Effector memory CD4-positive, alpha-beta T cell (primary cell): Measurements from ENCODE around the gene CNIH3.

Experiments
- DNase-seq, 3 donors: peaks; one replicate each; pipeline ENCODE4 v3.0.0-alpha.2; 2020
- H3K27ac ChIP-seq: 2 replicates; pipeline ENCODE4 v1.7.0; 2013; ENCODE audit warnings: mild to moderate bottlenecking, low read length, moderate library complexity; ENCODE audit not compliant: insufficient read depth, poor library complexity, severe bottlenecking
- H3K27me3 ChIP-seq: replicated peaks from 2 replicates; pipeline ENCODE4 v1.7.0; 2013; ENCODE audit warnings: mild to moderate bottlenecking, low read length; ENCODE audit not compliant: insufficient read depth, control insufficient read depth, poor library complexity, severe bottlenecking
- H3K36me3 ChIP-seq: 2 replicates; pipeline ENCODE4 v1.7.0; 2013; ENCODE audit warnings: mild to moderate bottlenecking, low read length, moderate library complexity; ENCODE audit not compliant: control insufficient read depth, insufficient read depth
- H3K4me1 ChIP-seq: 2 replicates; pipeline ENCODE4 v1.7.0; 2013; ENCODE audit warnings: low read length, mild to moderate bottlenecking; ENCODE audit not compliant: control insufficient read depth, insufficient read depth, poor library complexity, severe bottlenecking
- H3K4me3 ChIP-seq: 2 replicates; pipeline ENCODE4 v1.7.0; 2013; ENCODE audit warnings: low read length, low read depth, mild to moderate bottlenecking; ENCODE audit not compliant: insufficient read depth, poor library complexity, severe bottlenecking
- H3K9me3 ChIP-seq: 2 replicates; pipeline ENCODE4 v1.7.0; 2013; ENCODE audit warnings: mild to moderate bottlenecking, low read length, moderate library complexity; ENCODE audit not compliant: control insufficient read depth

Gene CNIH3

GRCh38 chr1:224623743-224624333 lies 7.7 kb downstream of the CNIH3 start:
- Histone ChIP-seq H3K4me1 (peaks cover 25% of the 10 kb centered on the region), H3K9me3 (no peaks in the 10 kb centered on the region), H3K4me3 (peak overlapping the region; percentile 9), H3K27ac (peak overlapping the region; percentile 54), H3K27me3 (no peaks in the 10 kb centered on the region), H3K36me3 (no peaks in the 10 kb centered on the region)
- DNase-seq, result peak; percentile 66 to 74 (median 72)

GRCh38 chr1:224624432-224624831 lies 8.3 kb downstream of the CNIH3 start:
- Histone ChIP-seq H3K27me3 (no peaks in the 10 kb centered on the region), H3K9me3 (no peaks in the 10 kb centered on the region), H3K4me1 (peaks cover 25% of the 10 kb centered on the region), H3K36me3 (no peaks in the 10 kb centered on the region), H3K27ac (peak overlapping the region; percentile 54), H3K4me3 (peak overlapping the region; percentile 9)
- no peak for DNase-seq

DNA sequence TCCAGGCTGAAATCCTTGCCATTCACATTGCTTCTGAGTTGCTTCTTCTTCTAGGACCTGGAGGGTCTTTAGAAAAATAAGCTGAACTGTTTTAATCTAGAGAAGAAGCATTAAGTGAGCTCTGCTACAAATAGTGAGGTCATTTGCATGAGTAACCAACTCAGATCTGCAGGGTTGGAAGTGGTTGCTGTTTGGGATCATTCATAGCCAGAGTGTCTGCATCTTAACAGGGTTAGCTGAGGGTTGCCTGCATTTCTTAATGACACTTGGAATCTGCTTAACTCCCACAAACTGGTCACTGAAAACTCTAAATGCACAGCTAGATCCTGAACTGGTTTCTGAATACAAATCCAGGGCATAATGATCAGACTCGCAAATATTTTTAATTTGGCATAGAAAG lies 9.9 kb downstream of the CNIH3 start:
- Histone ChIP-seq H3K27me3 (no peaks in the 10 kb centered on the region), H3K4me1 (peaks cover 25% of the 10 kb centered on the region), H3K9me3 (no peaks in the 10 kb centered on the region), H3K36me3 (no peaks in the 10 kb centered on the region), H3K4me3 (no peak overlapping the region), H3K27ac (no peak overlapping the region)
- DNase-seq, result no peak

DNA sequence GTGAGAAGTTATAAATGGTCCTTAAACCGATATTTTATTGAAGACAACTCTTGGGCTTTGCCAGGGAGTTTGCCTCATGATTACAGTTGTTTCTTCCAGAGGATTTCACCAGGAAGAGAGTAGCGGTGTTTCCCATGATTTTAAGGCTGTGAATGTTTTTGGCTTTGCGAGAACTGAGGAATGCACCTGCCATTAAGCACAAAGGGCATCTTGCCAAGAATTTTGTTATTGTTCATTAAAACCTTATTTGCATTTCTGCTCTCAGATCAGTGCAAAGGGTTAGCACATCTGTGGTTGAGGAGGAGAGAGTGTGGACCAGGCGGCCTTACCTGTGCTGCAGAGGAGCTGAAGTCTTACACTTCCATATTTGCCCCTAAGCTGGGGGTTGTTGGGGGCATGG lies 13.8 kb downstream of the CNIH3 start:
- Histone ChIP-seq H3K9me3 (no peaks in the 10 kb centered on the region), H3K36me3 (no peaks in the 10 kb centered on the region), H3K4me3 (no peak overlapping the region), H3K27ac (no peak overlapping the region), H3K4me1 (peaks cover 1% of the 10 kb centered on the region), H3K27me3 (no peaks in the 10 kb centered on the region)
- DNase-seq, result no peak

- no peaks in the 10 kb centered on the region for H3K27me3 ChIP-seq
- no peak overlapping the region for H3K4me3 ChIP-seq
- no peaks in the 10 kb centered on the region for H3K36me3 ChIP-seq
- H3K27ac ChIP-seq, result no peak overlapping the region
- H3K9me3 ChIP-seq, result no peaks in the 10 kb centered on the region
- H3K4me1 ChIP-seq, result no peaks in the 10 kb centered on the region
- no peak for DNase-seq
Observed at GRCh38 chr1:224631462-224632115, 15.5 kb downstream of the CNIH3 start.

DNA sequence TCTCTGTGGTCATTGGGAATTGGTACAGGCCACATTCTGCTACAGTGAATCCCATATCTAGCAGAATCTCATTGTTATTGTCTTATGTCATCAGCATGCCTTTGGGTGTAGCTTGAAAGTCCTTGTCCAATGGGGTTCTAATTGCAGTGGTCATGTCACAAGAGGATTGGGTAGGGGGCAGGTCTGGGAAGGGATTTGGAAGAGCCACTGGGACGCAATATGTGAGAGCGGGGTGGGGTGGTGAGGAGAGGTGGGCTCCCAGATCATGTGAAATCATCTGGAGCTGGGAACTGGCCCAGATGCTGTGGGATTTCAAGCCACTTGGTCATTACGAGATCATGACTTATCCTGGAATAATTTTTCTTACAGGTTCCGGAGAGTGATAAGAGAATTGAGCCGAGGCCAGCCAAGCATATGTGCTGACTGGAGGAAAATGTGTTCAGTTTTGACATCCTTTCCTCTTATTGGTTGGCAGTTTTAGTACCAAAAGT lies 16.3 kb downstream of the CNIH3 start:
- Histone ChIP-seq H3K27ac (no peak overlapping the region), H3K9me3 (no peaks in the 10 kb centered on the region), H3K4me3 (no peak overlapping the region), H3K36me3 (no peaks in the 10 kb centered on the region), H3K27me3 (no peaks in the 10 kb centered on the region), H3K4me1 (no peaks in the 10 kb centered on the region)
- DNase-seq, result no peak

DNA sequence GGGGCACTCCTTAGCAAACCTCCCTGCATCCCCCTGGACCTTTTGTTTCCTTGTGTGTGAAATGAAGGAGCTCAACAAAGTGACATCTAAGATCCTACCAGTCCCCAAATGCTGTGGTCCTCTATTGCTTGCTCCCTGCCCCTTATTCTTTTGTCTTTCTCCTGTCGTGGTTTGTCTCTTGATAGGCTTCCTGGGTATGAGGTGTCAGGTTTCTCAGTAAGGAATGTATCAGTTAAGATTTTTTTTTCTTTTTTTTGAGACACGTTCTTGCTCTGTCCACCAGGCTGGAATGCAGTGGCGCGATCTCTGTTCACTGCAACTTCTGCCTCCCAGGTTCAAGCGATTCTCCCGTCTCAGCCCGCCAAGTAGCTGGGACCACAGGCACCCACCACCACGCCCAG lies 16.8 kb downstream of the CNIH3 start:
- Histone ChIP-seq H3K4me1 (peaks cover 3% of the 10 kb centered on the region), H3K27ac (no peak overlapping the region), H3K36me3 (no peaks in the 10 kb centered on the region), H3K4me3 (no peak overlapping the region), H3K27me3 (no peaks in the 10 kb centered on the region), H3K9me3 (no peaks in the 10 kb centered on the region)
- no peak for DNase-seq

- DNase-seq, result no peak
- Histone ChIP-seq H3K4me3 (no peak overlapping the region), H3K27ac (no peak overlapping the region)
Observed at GRCh38 chr1:224635356-224635755, 19.2 kb downstream of the CNIH3 start.

GRCh38 chr1:224637515-224637914 lies 21.4 kb downstream of the CNIH3 start:
- no peak for DNase-seq
- no peak overlapping the region for H3K4me3 ChIP-seq
- H3K4me1 ChIP-seq, result peaks cover 3% of the 10 kb centered on the region
- no peaks in the 10 kb centered on the region for H3K36me3 ChIP-seq
- H3K27me3 ChIP-seq, result no peaks in the 10 kb centered on the region
- H3K9me3 ChIP-seq, result no peaks in the 10 kb centered on the region
- no peak overlapping the region for H3K27ac ChIP-seq

More at GRCh38 chr1:224635356-224635755, 19.2 kb downstream of the CNIH3 start:
- no peaks in the 10 kb centered on the region for H3K9me3 ChIP-seq
- H3K36me3 ChIP-seq, result no peaks in the 10 kb centered on the region
- peaks cover 3% of the 10 kb centered on the region for H3K4me1 ChIP-seq
- H3K27me3 ChIP-seq, result no peaks in the 10 kb centered on the region

DNA sequence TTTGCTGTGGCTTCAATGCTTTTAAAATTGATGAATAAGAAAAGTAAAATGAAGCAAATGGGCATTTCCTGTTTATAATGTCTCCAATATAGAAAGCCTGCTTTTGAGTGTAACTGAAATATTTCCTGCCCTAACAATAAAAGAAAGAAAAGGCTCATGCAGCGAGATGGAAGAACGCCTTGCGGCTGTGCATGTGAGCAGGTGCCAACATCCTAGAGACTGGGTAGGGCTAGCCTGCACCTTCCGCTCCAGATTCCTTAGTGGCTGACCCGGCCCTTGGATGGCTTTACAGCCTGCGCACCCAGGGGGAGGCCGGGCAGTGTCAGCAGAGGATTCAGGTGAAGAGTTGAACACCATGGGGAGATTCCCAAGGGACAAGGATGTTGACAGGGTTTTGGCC lies 21.8 kb downstream of the CNIH3 start:
- H3K27me3 ChIP-seq, result no peaks in the 10 kb centered on the region
- no peak for DNase-seq
- H3K4me3 ChIP-seq, result no peak overlapping the region
- no peaks in the 10 kb centered on the region for H3K36me3 ChIP-seq
- no peak overlapping the region for H3K27ac ChIP-seq
- H3K9me3 ChIP-seq, result no peaks in the 10 kb centered on the region
- peaks cover 3% of the 10 kb centered on the region for H3K4me1 ChIP-seq
